Colonic mucosa (tissue), 4 donors: ENCODE measurements around the gene LGR4. TPM values are rescaled to one million over a fixed set of nuclear protein-coding genes. Genes with fewer than 3 reads are reported as not detected.
"Not testable (repeated sequence)": the region's sequence is repeated elsewhere in the genome, so short reads cannot be mapped to it uniquely, and the experiment has no call there.

ENCODE experiments used
- DNase-seq: peaks from one replicate; pipeline ENCODE4 v3.0.0-alpha.2; 2020
- H3K27ac ChIP-seq: fragments of 200-600 bp; one replicate; pipeline ENCODE4 v1.8.0; 2021
- H3K27me3 ChIP-seq: fragments of 200-600 bp; one replicate; pipeline ENCODE4 v1.8.0; 2021
- H3K36me3 ChIP-seq: fragments of 200-600 bp; one replicate; pipeline ENCODE4 v1.8.0; 2021
- H3K4me1 ChIP-seq: fragments of 200-600 bp; one replicate; pipeline ENCODE4 v1.8.0; 2021; ENCODE audit warnings: mild to moderate bottlenecking
- H3K4me3 ChIP-seq: fragments of 200-600 bp; one replicate; pipeline ENCODE4 v1.8.0; 2021
- H3K9ac ChIP-seq, 2 donors: one replicate each; pipeline ENCODE4 v1.7.0; 2013; ENCODE audit warnings: control low read depth in 2 of 2, low read depth in 2 of 2, low read length in 2 of 2
- H3K9me3 ChIP-seq: fragments of 200-600 bp; one replicate; pipeline ENCODE4 v1.8.0; 2021
- intact Hi-C: fragments of 100-400 bp; cut with DNase I; formaldehyde crosslinking; loops from one replicate; pipeline ENCODE4 v1.14.1; 2022
- total RNA-seq, 2 donors: library from RNA; stranded (reverse); fragmentation: NEBNext Ultra II Directional in 1 of 2; extraction: Animal tissue kit (Norgen Biotek cat#: 25700) in 1 of 2; gene quantifications; one replicate each; pipeline ENCODE4 v1.2.1, GENCODE V29; 2021
- TF ChIP-seq, protein P1 (sequence below): fragments of 200-600 bp; IDR thresholded peaks from one replicate; pipeline ENCODE4 v1.8.0; 2022; ENCODE audit warnings: antibody characterized with exemption, mild to moderate bottlenecking
- donor health status: healthy.
- donor health status: DM: no; HTN: no; CAD: no.
- donor health status: DM: no; HTN: no; CAD: no.

Gene LGR4
- total RNA-seq, 2 donors from 2014 or later = 88.2 to 94.5 TPM

- Histone ChIP-seq H3K4me1 (peaks cover 3% of the 10 kb centered on the region), H3K27ac (no peak overlapping the region), H3K4me3 (no peak overlapping the region), H3K36me3 (no peaks in the 10 kb centered on the region), H3K9ac (no peak overlapping the region), H3K27me3 (no peaks in the 10 kb centered on the region), H3K9me3 (no peaks in the 10 kb centered on the region)
- no peak for DNase-seq
- intact Hi-C loops = loop anchor here (10.0 kb wide), 1 partner anchor 57 kb away; no protein-coding TSS in a partner anchor
- TF ChIP-seq, protein P1, sequence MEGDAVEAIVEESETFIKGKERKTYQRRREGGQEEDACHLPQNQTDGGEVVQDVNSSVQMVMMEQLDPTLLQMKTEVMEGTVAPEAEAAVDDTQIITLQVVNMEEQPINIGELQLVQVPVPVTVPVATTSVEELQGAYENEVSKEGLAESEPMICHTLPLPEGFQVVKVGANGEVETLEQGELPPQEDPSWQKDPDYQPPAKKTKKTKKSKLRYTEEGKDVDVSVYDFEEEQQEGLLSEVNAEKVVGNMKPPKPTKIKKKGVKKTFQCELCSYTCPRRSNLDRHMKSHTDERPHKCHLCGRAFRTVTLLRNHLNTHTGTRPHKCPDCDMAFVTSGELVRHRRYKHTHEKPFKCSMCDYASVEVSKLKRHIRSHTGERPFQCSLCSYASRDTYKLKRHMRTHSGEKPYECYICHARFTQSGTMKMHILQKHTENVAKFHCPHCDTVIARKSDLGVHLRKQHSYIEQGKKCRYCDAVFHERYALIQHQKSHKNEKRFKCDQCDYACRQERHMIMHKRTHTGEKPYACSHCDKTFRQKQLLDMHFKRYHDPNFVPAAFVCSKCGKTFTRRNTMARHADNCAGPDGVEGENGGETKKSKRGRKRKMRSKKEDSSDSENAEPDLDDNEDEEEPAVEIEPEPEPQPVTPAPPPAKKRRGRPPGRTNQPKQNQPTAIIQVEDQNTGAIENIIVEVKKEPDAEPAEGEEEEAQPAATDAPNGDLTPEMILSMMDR = no peak
Measured at GRCh38 chr11:27452147-27452546, 20.4 kb downstream of the LGR4 start.

- Histone ChIP-seq H3K4me1 (peaks cover 3% of the 10 kb centered on the region), H3K9ac (no peak overlapping the region), H3K36me3 (no peaks in the 10 kb centered on the region), H3K4me3 (no peak overlapping the region), H3K9me3 (no peaks in the 10 kb centered on the region), H3K27ac (no peak overlapping the region), H3K27me3 (no peaks in the 10 kb centered on the region)
- TF ChIP-seq, protein P1 = no peak
- intact Hi-C loops = loop anchor here (10.0 kb wide), 1 partner anchor 57 kb away; no protein-coding TSS in a partner anchor
- no peak for DNase-seq
Measured at GRCh38 chr11:27451244-27451965, 21.2 kb downstream of the LGR4 start.

GRCh38 chr11:27448184-27448540, 24.4 kb downstream of the LGR4 start:
- H3K9me3 ChIP-seq, H3K36me3 ChIP-seq, H3K27me3 ChIP-seq, H3K27ac ChIP-seq, H3K9ac ChIP-seq, H3K4me3 ChIP-seq, H3K4me1 ChIP-seq, intact Hi-C loops, DNase-seq: not testable (repeated sequence)

GRCh38 chr11:27447288-27448183, 25.1 kb downstream of the LGR4 start:
- Histone ChIP-seq H3K27ac (no peak overlapping the region), H3K4me3 (no peak overlapping the region), H3K9ac (no peak overlapping the region), H3K27me3 (no peaks in the 10 kb centered on the region), H3K9me3 (no peaks in the 10 kb centered on the region), H3K4me1 (peaks cover 3% of the 10 kb centered on the region), H3K36me3 (no peaks in the 10 kb centered on the region)
- DNase-seq = no peak
- TF ChIP-seq, protein P1 = no peak
- intact Hi-C loops = no loop called here

- TF ChIP-seq, protein P1 = no peak
- Histone ChIP-seq H3K9ac (no peak overlapping the region), H3K27ac (no peak overlapping the region), H3K36me3 (no peaks in the 10 kb centered on the region), H3K4me3 (no peak overlapping the region), H3K4me1 (no peaks in the 10 kb centered on the region), H3K27me3 (no peaks in the 10 kb centered on the region), H3K9me3 (no peaks in the 10 kb centered on the region)
- no peak for DNase-seq
- intact Hi-C loops = no loop called here
Measured at GRCh38 chr11:27445625-27446024, 27.0 kb downstream of the LGR4 start.
